Measurements from ENCODE around the gene LIME1.
"Not testable (repeated sequence)": the region's sequence is repeated elsewhere in the genome, so short reads cannot be mapped to it uniquely, and the experiment has no call there.

LIME1 gene

GRCh38 chr20:63708301-63709148, 27.9 kb upstream of the LIME1 start:
- no peak for DNase-seq

- no peak for DNase-seq
Measured at GRCh38 chr20:63709149-63709527, 27.3 kb upstream of the LIME1 start.

GRCh38 chr20:63711085-63711645, 25.3 kb upstream of the LIME1 start:
- no peak for DNase-seq

DNA sequence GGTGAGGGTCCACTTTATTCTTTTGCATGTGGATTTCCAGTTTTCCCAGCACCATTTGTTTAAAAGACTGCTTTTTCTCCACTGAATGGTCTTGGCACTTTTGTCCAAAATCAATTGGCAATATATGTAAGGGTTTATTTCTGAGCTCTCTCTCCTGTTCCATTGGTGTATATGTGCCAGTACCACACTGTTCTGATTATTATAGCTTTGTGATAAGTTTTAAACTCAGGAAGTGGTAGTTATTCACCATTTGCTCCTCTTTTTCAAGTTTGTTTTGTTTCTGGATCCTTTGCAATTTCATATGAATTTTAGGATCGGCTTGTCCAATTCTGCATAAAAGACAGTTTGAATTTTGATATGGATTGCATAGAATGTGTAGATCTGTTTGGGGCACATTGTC, 24.3 kb upstream of the LIME1 start:
- no peak for DNase-seq

DNA sequence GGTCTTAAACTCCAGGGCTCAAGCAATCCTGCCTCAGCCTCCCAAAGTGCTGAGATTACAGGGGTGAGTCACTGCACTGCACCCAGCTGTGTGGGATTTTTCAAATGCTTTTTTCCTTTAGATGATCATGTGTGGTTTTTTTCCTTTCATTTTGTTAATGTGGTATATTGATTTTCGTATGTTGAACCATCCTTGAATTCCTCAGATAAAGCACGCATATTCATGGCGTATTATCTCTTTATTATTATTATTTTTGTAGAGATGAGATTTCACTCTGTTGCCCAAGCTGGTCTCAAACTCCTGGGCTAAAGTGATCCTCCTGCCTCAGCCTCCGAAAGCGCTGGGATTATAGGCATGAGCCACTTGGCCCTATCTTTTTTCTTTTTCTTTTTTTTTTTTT, 21.6 kb upstream of the LIME1 start:
- no peak for DNase-seq

DNA sequence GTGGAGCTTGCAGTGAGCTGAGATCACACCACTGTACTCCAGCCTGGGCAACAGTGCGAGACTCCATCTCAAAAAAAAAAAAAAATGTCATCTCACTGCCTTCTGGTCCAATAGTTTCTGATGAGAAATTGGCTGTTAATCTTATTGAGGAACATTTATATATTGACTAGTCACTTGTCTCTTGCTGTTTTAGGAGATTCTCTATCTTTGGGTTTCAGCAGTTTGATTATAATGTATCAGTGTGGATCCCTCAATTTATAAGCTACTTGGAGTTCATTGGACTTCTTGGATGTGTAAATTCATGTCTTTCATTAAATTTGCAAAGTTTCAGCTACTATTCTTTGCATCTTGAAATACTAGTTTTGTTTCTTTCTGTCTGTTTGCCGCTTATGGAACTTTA, 17.5 kb upstream of the LIME1 start:
- DNase-seq = no peak

DNA sequence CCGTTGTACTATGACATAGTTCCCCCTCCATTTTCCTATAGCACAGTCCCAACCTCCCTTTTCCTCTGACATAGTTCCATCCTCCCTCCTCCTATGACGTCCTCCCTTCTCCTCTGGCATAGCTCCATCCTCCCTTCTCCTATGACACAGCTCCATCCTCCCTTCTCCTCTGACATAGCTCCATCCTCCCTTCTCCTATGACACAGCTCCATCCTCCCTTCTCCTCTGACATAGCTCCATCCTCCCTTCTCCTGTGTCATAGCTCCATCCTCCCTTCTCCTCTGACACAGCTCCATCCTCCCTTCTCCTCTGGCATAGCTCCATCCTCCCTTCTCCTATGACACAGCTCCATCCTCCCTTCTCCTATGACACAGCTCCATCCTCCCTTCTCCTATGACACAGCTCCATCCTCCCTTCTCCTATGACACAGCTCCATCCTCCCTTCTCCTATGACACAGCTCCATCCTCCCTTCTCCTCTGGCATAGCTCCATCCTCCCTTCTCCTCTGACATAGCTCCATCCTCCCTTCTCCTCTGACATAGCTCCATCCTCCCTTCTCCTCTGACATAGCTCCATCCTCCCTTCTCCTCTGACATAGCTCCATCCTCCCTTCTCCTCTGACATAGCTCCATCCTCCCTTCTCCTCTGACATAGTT, 13.4 kb upstream of the LIME1 start:
- DNase-seq = not testable (repeated sequence)

GRCh38 chr20:63730189-63730733, 6.2 kb upstream of the LIME1 start:
- DNase-seq = not testable (repeated sequence)

DNA sequence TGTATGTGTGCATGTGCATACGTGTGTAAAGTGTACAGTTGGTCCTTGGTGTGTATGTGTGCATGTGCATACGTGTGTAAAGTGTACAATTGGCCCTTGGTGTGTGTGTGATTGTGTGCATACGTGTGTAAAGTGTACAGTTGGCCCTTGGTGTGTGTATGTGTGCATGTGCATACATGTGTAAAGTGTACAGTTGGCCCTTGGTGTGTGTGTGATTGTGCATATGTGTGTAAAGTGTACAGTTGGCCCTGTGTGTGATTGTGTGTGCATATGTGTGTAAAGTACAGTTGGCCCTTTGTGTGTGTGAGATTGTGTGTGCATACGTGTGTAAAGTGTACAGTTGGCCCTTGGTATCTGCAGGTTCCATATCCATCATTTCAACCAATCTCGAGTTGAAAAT, 5.1 kb upstream of the LIME1 start:
- no peak for DNase-seq

- DNase-seq = no peak
Measured at GRCh38 chr20:63732118-63733095, 4.1 kb upstream of the LIME1 start.

- DNase-seq = no peak
Measured at GRCh38 chr20:63733117-63733516, 3.3 kb upstream of the LIME1 start.

DNA sequence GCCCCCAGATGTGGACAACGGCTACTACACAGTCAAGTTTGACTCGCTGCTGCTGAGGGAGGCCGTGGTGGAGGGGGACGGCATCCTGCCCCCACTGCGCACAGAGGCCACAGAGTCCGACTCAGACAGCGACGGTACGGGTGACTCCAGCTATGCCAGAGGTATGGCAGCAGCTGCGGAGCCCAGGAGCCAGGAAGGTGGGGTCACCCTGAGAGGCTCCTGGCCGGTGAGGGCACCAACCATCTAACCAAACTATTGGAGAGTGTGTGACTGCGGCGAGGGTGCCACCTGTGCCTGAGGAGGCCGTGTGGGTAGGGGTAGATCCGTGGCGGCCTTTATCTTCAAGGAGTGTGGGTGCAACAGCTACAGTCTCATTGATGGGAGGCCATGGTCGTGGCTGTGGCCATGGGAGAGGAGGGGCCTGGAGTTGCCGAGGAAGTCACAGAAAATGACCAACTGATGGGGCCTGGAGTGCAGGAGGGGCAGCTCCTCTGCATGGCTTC, 2.8 kb upstream of the LIME1 start:
- DNase-seq = no peak

DNA sequence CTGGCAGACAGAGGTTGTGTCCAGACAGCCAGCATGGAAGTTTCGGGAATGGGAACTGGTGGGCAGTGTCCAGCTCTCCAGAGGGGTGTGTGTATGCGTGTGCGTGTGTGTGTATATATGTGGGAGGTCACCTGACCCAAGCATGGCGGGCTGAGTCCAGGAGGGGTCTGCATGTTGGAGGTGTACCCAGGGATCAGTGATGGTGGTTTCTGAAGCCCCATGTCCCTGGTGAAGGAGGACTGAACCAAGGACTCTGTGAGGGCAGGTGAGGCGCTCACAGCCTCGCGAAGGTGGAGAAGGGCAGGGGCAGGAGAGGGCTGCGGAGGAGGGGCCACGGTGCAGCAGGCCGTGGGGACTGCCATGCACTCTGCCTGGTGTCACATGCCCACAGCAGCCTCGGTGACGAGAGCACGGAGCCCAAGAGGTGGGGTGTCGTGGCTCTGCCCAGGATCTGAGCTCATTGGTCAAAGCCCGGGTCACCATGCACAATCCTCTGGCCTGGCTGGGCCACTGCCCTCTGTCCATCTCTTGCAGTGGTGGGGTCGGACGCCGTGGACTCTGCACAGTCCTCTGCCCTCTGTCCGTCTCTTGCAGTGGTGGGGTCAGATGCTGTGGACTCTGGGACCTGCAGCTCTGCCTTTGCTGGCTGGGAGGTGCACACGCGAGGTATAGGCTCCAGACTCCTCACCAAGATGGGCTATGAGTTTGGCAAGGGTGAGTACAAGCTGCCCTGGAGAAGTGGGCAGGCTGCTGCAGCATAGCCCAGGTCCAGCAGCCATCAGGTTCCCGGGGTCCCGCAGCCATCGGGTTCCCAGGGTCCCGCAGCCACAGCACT, 2.1 kb upstream of the LIME1 start:
- DNase-seq = no peak

- no peak for DNase-seq
Measured at GRCh38 chr20:63734946-63735858, 1.3 kb upstream of the LIME1 start.

DNA sequence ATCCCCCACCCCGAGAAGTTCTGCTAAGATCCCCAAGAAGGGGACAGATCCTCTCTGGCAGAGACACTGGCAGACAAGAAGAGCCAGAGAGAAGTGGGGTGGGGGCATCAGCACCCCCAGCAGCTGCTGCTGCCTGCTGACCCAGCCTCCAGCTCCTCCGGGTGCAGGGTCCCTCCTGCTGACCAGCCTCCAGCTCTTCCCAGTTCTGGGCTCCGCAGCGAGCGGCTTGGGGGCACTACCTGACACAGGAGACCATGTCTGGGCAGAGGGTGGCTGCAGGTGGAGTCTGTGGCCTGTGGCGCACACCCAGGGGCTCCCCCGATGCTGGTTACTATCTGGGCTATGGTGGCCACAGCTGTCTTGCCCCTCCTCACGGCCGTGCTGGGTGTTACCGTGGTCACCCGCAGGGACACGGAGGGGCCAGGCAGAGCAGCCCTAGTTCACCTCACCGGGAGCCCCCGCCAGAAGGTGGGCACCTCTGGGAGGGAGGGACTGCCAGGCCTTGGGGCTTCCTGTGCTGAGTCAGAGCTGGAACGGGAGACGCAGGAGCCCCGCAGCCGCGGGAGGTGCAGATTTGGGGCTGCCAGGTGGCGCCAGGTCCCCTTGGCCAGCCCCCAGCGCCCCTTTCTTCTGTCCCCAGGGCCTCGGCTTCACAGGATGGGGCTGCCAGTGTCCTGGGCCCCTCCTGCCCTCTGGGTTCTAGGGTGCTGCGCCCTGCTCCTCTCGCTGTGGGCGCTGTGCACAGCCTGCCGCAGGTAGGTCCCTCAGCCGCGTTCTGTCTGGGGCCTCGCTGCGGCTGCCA, 630 bp downstream of the LIME1 start:
- no peak for DNase-seq

DNA sequence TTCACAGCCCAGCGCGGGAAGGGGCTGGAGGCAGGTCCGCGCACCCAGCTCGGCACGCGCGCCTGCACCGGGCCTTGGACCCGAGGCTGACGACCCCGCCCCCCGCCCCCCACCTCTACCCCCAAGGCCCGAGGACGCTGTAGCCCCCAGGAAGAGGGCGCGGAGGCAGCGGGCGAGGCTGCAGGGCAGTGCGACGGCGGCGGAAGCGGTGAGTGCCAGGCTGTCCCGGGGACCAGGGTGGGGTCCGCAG, 1.2 kb downstream of the LIME1 start:
- no peak for DNase-seq

GRCh38 chr20:63737945-63738686, 1.7 kb downstream of the LIME1 start:
- DNase-seq = no peak

- DNase-seq = no peak
Measured at GRCh38 chr20:63738687-63739129, 2.2 kb downstream of the LIME1 start.
